ENCODE data around the gene PPP1R15B.
A peak's percentile ranks its signal among the peaks of the same experiment; 100 is the strongest.

Gene PPP1R15B

DNA sequence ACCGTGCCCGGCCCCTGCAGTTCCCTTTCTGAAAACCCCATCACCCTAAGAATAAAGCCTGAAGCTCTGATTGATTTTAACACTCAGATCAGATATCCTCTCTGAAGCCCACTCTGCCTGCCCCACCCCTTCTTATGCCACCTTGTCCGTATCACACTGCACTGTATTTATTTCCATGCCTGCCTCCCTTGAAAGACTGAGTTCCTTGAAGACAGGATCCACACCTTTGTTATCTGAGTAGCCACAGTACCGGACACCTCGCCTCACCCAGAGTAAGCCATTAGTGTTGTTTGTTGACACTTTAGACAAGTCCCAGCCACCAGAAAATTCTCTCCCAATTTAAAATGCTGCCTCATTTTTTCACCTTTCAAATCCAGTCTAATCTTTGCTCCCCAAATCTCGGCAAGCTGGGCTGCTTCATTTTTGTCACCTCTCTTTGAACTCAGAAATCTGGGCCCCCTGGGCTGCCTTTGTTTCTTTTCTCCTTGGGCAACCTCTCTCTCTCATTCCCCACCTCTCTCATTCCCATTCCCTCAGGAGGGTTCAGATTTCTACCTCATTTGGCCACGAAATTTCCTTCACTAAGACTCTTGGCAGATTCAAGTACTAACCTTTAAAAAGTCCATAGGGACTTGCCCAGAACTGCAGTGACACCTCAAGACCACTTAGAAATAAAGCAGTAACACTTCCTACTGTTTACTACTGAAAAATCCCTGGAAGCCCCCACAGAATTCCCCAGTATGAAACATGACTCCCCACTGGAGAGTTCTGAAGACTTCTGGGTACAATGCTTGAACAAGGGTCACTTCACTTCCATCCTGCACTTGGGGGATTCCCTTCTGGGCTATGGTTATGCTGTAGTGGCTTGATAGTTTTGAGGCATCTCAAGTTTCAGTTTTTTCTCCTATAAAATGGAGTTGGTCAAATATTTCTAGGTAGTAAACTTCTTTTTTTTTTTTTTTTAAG lies 8.7 kb upstream of the PPP1R15B start:
- TF ChIP-seq, protein P1, sequence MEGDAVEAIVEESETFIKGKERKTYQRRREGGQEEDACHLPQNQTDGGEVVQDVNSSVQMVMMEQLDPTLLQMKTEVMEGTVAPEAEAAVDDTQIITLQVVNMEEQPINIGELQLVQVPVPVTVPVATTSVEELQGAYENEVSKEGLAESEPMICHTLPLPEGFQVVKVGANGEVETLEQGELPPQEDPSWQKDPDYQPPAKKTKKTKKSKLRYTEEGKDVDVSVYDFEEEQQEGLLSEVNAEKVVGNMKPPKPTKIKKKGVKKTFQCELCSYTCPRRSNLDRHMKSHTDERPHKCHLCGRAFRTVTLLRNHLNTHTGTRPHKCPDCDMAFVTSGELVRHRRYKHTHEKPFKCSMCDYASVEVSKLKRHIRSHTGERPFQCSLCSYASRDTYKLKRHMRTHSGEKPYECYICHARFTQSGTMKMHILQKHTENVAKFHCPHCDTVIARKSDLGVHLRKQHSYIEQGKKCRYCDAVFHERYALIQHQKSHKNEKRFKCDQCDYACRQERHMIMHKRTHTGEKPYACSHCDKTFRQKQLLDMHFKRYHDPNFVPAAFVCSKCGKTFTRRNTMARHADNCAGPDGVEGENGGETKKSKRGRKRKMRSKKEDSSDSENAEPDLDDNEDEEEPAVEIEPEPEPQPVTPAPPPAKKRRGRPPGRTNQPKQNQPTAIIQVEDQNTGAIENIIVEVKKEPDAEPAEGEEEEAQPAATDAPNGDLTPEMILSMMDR (conservative IDR thresholded peaks at IDR 0.05; ENCODE audit: low read length), result no peak
- no peak for DNase-seq (ENCODE audit: low read depth)
- H3K4me3 ChIP-seq (ENCODE audit: low read length), result no peak overlapping the region

DNA sequence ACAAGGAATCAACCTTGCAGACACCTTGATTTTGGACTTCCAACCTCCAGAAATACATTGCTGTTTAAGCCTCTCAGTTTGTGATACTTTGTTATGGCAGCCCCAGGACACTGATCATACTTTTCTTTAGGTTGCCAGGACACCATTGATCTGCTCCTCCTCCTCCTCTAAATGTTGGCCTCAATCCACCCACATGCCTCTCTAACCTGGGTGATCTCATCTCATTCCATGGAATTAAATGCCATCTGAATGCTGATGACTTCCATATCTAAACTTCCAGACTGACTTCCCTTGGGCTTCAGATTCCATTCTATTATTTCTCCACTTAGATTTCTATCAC lies 7.4 kb upstream of the PPP1R15B start:
- TF ChIP-seq, protein P1 (conservative IDR thresholded peaks at IDR 0.05; ENCODE audit: low read length), result no peak
- no peak overlapping the region for H3K4me3 ChIP-seq (ENCODE audit: low read length)
- DNase-seq (ENCODE audit: low read depth), result peak; percentile 68

DNA sequence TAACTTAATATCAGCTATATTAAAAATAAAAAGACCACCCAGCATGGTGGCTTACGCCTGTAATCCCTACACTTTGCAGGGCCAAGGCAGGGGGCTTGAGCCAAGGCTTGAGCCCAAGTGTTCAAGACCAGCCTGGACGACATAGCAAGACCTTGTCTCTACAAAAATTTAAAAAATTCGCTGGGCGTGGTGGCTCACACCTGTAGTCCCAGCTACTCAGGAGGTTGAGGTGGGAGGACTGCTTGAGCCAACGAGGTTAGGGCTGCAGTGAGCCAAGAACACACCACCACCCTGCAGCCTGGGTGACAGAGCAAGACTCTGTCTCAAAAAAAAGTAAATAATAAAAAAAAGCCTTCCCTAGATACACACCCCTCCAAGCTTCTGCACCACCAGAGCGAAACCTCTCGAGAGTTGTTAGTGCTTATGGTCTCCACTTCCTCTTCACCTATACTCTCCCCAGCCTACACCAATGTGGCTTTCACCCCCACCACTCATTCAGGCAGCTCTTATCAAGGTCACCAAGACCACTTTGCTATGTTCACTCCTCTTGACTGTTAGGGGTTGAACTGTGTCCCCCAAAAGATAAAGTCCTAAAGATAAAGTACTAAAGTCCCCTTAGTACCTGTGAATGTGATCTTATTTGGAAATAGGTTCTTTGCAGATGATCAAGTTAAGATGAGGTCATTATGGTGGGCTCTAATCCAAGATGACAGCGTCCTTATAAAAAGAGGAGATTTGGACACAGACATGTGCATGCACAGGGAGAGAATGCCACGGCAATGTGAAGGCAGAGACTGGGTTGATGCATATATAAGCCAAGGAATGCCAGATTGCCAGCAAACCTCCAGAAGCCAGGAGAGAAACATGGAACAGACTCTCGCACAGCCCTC lies 6.8 kb upstream of the PPP1R15B start:
- TF ChIP-seq, protein P1 (conservative IDR thresholded peaks at IDR 0.05; ENCODE audit: low read length), result no peak
- DNase-seq (ENCODE audit: low read depth), result peak; percentile 57
- no peak overlapping the region; the same call in 1 of the 2 replicates for H3K4me3 ChIP-seq (ENCODE audit: low read length)

DNA sequence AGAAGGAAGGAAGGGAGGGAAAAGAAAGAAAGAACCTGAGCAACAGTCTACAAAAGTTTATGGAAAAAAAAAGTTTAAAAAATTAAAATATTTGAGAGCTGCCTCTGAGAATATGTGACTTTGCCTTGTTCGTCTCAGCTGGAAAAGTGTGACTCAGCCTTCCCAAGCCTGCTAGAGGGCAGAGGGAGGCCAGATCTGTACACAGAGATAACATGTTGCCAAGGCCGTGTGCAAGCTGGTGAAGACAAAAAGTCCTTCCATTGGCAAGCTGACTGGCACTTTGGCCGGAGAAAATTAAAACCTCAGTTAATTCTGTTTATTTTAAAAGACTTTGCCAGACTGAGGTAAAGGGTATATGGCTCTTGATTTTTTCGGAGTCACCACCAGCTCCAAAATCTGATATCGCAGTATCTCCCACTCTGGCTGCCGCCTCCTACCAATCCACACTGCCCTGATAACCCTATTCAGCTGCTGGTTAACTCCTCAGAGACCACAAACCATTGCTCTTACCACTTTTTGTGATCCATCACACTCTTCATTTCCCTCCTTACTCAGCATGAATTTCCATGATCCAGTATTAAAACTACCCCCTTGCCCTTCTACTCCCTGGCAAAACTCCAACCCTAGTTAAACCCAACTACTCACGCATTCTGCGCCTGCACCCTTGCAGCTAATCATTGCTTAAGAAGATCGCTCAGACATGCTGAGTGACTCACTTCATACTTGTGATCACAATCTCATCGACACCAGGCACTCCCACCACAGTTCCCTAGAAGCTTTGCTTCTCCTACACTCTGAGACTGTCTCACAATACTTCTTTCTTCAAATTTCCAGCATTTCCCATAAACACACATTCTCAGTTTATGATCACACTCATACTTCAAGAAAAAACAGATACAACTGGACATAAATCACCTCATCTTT lies 5.7 kb upstream of the PPP1R15B start:
- DNase-seq (ENCODE audit: low read depth), result peak; percentile 98
- peak overlapping the region; percentile 49 for H3K4me3 ChIP-seq (ENCODE audit: low read length)
- TF ChIP-seq, protein P1 (conservative IDR thresholded peaks at IDR 0.05; ENCODE audit: low read length), result no peak

DNA sequence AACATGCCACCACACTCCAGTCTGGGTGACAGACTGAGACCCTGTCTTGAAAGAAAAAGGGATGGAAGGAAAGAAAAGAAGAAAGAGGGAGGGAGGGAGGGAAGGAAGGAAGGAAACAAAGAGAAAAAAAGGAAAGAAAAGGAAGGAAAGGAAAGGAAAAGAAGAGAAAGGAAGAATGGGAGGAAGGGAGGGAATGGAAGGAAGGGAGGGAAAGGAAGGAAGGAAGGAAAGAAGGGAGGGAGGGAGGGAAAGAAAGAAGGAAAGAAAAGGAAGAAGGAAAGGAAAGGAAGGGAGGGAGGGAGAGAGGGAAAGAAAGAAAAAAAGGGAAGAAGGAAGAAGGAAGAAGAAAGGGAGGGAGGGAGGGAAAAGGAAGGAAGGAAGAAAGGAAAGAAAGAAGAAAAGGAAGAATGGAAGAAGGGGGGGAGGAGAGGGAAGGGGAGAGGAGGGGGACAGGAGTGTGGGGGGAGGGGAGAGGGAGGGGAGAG lies 5.0 kb upstream of the PPP1R15B start:
- TF ChIP-seq, protein P1 (conservative IDR thresholded peaks at IDR 0.05; ENCODE audit: low read length), result no peak
- no peak overlapping the region for H3K4me3 ChIP-seq (ENCODE audit: low read length)
- no peak for DNase-seq (ENCODE audit: low read depth)

DNA sequence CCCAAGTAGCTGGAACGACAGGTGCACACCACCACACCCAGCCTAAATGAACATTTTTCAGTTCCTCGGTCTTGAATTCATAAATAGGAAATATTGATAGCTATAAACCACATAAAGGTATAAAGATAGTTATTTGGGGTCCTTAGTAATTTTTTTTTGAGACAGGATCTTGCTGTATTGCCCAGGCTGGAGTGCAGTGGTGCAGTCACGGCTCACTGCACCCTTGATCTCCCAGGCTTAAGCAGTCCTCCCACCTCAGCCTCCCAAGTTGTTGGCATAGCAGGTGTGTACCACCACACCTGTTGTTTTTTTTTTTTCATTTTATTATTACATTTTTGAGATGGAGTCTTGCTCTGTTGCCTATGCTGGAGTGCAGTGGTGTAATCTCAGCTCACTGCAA lies 3.7 kb upstream of the PPP1R15B start:
- TF ChIP-seq, protein P1 (conservative IDR thresholded peaks at IDR 0.05; ENCODE audit: low read length), result no peak
- H3K4me3 ChIP-seq (ENCODE audit: low read length), result no peak overlapping the region

More for the DNA sequence above, 3.7 kb upstream of the PPP1R15B start:
- DNase-seq (ENCODE audit: low read depth), result no peak
